ENCODE data around the gene COL19A1.
"Not testable (repeated sequence)": the region's sequence is repeated elsewhere in the genome, so short reads cannot be mapped to it uniquely, and the experiment has no call there.

Gene COL19A1

GRCh38 chr6:69913361-69913760 is 47.0 kb downstream of the COL19A1 start:
- no peak for DNase-seq

GRCh38 chr6:69914015-69914485 is 47.7 kb downstream of the COL19A1 start:
- DNase-seq, result no peak

- DNase-seq, result no peak
Observed at GRCh38 chr6:69915346-69915745, 49.0 kb downstream of the COL19A1 start.

GRCh38 chr6:69917834-69918233 is 51.5 kb downstream of the COL19A1 start:
- DNase-seq, result peak; percentile 63

GRCh38 chr6:69918813-69919475 is 52.6 kb downstream of the COL19A1 start:
- no peak for DNase-seq

GRCh38 chr6:69921066-69921465 is 54.7 kb downstream of the COL19A1 start:
- not testable (repeated sequence) for DNase-seq

GRCh38 chr6:69921611-69922010 is 55.3 kb downstream of the COL19A1 start:
- DNase-seq, result not testable (repeated sequence)

- DNase-seq, result peak; percentile 21
Observed at GRCh38 chr6:69926745-69927144, 60.4 kb downstream of the COL19A1 start.

GRCh38 chr6:69933239-69933638 is 66.9 kb downstream of the COL19A1 start:
- DNase-seq, result no peak

GRCh38 chr6:69935079-69935478 is 68.7 kb downstream of the COL19A1 start:
- DNase-seq, result no peak

- DNase-seq, result no peak
Observed at GRCh38 chr6:69936674-69937363, 70.5 kb downstream of the COL19A1 start.

GRCh38 chr6:69937402-69938136 is 71.2 kb downstream of the COL19A1 start:
- no peak for DNase-seq

- DNase-seq, result no peak
Observed at GRCh38 chr6:69942485-69942884, 76.1 kb downstream of the COL19A1 start.

GRCh38 chr6:69945192-69945591 is 78.8 kb downstream of the COL19A1 start:
- DNase-seq, result peak; percentile 21

GRCh38 chr6:69948479-69949114 is 82.2 kb downstream of the COL19A1 start:
- DNase-seq, result peak; percentile 10

- DNase-seq, result no peak
Observed at GRCh38 chr6:69953491-69953890, 87.1 kb downstream of the COL19A1 start.

GRCh38 chr6:69954733-69955132 is 88.4 kb downstream of the COL19A1 start:
- no peak for DNase-seq

- no peak for DNase-seq
Observed at GRCh38 chr6:69957985-69958559, 91.7 kb downstream of the COL19A1 start.

GRCh38 chr6:69958978-69959377 is 92.6 kb downstream of the COL19A1 start:
- no peak for DNase-seq

GRCh38 chr6:69965974-69966373 is 99.6 kb downstream of the COL19A1 start:
- DNase-seq, result not testable (repeated sequence)

GRCh38 chr6:69973138-69973537 is 106.8 kb downstream of the COL19A1 start:
- DNase-seq, result no peak

GRCh38 chr6:69973763-69974162 is 107.4 kb downstream of the COL19A1 start:
- DNase-seq, result no peak

- no peak for DNase-seq
Observed at GRCh38 chr6:69974193-69974592, 107.8 kb downstream of the COL19A1 start.

Data from activated CD4-positive, alpha-beta T cell treated with anti-CD3 and anti-CD28 coated beads, Interleukin-2, amount 50 U/mL, for 16 hours (primary cell).